ENCODE results near the gene LHX5.

DNA sequence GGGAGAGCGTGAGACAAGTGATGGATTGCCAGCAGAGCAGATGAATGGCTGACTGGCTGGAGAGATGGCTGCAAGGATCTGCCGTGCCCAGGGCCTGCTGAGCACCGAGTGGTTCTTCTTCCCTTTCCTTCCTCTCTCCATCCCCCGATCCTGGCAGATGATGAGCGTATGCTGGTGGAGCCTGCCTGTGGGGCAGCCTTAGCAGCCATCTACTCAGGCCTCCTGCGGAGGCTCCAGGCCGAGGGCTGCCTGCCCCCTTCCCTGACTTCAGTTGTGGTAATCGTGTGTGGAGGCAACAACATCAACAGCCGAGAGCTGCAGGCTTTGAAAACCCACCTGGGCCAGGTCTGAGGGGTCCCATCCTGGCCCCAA lies 34.0 kb downstream of the LHX5 start:
- TF ChIP-seq, protein P1, sequence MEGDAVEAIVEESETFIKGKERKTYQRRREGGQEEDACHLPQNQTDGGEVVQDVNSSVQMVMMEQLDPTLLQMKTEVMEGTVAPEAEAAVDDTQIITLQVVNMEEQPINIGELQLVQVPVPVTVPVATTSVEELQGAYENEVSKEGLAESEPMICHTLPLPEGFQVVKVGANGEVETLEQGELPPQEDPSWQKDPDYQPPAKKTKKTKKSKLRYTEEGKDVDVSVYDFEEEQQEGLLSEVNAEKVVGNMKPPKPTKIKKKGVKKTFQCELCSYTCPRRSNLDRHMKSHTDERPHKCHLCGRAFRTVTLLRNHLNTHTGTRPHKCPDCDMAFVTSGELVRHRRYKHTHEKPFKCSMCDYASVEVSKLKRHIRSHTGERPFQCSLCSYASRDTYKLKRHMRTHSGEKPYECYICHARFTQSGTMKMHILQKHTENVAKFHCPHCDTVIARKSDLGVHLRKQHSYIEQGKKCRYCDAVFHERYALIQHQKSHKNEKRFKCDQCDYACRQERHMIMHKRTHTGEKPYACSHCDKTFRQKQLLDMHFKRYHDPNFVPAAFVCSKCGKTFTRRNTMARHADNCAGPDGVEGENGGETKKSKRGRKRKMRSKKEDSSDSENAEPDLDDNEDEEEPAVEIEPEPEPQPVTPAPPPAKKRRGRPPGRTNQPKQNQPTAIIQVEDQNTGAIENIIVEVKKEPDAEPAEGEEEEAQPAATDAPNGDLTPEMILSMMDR (IDR thresholded peaks at IDR 0.05): no peak
- no peak for TF ChIP-seq SIN3A (IDR thresholded peaks at IDR 0.05; ENCODE audit: borderline replicate concordance, insufficient read depth, low read depth, low read length)

All from Panc1 (cell line).